Measurements from ENCODE around the gene CYP4F3.
"Not testable (repeated sequence)": the region's sequence is repeated elsewhere in the genome, so short reads cannot be mapped to it uniquely, and the experiment has no call there.

CYP4F3 gene

DNA sequence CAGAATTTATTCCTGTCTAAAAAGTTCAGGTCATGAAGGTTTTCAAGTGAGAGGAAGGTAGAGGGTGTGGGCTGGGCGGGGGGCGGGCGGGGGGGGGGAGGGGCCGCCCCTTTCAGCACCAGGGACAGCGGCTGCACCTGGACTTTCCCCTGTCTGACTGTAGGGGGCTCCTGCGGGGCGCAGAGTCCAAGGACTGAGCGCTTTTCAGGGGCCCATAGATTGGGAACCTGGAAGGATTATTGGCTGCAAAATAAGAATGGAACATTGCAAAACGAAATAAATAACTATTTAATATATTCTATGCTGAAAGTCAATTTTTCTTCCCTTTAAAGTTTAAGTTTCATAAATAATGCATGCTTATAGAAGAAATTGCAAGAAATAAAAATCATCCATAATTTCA, 8.9 kb upstream of the CYP4F3 start:
- DNase-seq: no peak

DNA sequence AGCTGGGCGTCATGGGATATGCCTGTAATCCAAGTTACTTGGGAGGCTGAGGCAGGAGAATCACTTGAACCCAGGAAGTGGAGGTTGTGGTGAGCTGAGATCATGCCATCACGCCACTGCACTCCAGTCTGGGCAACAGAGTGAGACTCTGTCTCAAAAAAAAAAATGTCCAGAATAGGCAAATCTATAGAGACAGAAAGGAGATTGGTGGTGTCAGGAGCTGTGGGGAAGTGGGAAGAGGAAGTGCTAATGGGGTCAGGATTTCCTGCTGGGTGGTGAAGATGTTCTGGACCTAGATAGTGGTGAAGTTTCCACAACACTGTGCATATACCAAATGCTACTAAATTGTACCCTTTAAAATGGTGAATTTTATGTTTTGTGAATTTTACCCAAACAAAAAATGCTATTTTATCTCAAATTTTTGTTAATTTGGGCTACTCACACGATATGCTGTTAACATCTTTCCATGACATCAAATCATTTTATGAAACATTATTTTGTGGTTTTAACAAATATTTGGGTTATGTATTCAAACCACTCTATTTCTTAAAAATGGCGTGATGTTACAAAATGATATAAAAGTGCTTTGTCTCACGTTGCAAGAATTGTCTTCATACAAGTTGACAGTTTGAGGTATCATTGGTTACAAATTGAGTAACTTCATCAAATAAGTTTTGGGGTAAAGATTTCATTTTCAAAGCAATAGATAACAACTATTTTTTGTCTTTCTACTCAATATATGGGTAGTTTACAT, 7.4 kb upstream of the CYP4F3 start:
- no peak for DNase-seq

GRCh38 chr19:15634105-15634504, 6.6 kb upstream of the CYP4F3 start:
- DNase-seq: no peak

DNA sequence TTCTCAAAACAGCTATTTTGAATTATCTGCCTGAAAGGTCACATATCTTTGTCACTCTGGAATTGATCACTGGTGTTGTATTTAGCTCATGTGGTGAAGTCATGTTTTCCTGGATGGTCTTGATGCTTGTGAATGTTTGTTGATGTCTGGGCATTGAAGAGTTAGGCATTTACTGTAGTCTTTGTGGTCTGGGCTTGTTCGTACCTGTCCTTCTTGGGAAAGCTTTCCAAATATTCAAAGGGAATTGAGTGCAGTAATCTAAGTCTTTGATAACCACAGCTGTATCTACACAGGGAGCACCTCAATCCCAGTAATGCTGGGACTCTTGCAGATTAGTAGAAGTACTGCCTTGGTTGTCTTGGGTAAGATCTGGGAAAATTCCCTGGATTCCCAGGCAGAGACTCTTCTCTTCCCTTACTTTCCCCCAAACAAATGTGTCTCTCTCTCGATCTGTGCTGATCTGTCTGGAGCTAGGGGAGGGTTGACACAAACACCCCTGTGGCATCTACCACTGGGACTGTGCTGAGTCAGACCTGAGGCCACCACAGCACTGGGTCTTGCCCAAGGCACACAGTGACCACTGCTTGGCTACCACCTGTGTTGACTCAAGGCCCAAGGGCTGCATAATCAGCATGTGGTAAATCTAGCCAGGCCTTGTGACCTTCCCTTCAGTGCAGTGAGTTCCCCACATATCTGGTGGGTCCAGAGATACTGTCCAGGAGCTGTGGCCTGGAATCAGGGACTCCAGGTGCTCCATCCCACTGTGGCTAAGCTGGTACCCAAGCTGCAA, 5.5 kb upstream of the CYP4F3 start:
- DNase-seq: no peak

GRCh38 chr19:15636026-15636425, 4.7 kb upstream of the CYP4F3 start:
- no peak for DNase-seq

- no peak for DNase-seq
Measured at GRCh38 chr19:15639596-15639995, 1.1 kb upstream of the CYP4F3 start.

DNA sequence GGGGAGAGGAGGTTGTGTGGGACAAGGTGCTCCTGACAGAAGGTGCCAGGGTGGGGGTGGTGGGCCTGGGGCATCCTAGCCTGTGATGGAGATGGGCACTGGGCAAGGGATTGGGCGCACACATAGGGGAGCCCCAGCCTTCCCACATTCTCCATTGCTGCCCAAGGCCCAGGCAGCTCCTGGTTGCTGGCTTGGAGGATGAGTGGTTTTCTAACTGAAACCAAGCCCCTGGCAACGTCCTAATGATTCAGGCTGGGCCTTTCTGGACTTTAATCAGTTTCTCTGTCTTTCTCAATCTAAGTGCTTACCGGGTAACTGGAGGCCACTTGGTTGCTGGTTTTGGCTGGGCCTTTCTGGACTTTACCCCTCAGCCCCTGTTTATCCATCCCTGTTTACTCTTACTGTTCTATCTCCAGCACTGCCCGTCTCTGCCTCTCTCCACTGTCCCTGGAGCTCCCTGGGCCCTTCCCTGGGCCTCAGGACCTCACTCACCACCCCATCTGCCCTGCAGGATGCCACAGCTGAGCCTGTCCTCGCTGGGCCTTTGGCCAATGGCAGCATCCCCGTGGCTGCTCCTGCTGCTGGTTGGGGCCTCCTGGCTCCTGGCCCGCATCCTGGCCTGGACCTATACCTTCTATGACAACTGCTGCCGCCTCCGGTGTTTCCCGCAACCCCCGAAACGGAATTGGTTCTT, 354 bp downstream of the CYP4F3 start:
- DNase-seq: no peak

GRCh38 chr19:15641901-15642491, 1.3 kb downstream of the CYP4F3 start:
- no peak for DNase-seq

DNA sequence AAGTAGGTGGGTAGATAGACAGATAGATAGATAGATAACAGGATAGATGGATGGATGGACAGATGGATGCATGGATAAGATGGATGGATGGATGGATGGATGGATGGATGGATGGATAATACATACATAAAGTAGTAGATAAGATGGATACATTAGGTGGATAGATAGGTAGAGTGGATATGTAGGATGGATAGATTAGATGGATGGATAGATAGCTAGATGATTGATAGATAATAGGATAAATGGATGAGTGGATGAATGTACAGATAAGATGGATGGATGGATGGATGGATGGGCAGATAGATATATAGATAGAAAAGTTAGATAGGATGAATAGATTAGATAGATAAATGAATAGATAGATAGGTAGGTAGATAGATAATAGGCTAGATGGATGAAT, 2.1 kb downstream of the CYP4F3 start:
- no peak for DNase-seq

DNA sequence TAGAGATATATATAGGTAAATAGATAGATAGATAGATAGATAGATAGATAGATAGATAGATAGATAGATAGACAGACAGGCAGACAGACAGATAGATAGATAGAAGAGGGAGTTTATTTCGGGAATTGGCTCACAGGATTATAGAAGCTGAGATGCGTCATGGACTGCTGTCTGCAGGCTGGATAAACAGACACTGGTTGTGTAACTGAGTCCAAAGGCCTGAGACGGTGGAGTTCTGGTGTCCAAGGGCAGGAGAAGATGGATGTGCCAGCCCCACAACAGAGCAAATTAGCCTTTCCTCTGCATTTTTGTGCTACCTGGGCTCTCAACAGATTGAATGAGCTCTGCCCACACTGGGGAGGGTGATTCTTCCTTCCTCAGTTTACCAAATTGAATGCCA, 2.7 kb downstream of the CYP4F3 start:
- DNase-seq: no peak

- DNase-seq: no peak
Measured at GRCh38 chr19:15644066-15644741, 3.5 kb downstream of the CYP4F3 start.

DNA sequence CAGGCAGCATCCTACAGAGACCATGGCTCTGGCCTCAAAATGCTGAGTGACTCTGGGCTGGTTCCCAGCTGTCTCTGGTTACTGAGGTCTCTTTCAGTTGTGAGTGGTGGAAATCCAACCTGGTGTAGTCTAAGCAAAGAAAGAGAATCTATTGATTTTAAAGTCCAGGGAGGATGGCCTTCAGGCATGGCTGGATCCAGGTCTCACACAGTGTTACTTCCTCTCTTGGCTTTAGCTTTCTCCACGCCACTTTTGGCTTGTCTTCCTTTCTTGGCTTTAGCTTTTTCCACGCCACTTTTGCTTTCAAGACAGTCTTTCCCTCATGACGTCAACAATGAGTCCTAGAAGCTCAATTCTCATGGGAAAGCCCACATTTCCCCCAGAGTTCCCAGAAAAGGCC, 4.1 kb downstream of the CYP4F3 start:
- no peak for DNase-seq

- no peak for DNase-seq
Measured at GRCh38 chr19:15649526-15649925, 8.8 kb downstream of the CYP4F3 start.

DNA sequence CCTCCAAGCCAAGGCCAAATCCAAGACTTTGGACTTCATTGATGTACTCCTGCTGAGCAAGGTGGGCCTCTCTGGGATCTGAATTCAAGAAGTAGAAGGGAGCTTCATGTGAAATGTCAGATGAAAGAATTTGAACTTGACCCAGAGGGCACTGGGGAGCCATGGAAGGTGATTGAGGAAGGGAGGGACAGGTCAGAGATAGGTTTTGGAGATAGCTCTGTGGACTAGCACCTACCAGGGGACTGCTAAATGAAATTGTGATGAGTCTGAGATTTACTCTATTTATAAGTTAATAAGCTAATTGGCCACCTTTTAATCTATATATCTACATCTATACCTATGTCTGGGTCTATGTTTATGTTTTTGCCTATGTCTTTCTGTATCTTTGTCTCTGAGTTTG, 9.4 kb downstream of the CYP4F3 start:
- DNase-seq: not testable (repeated sequence)

- DNase-seq: no peak
Measured at GRCh38 chr19:15651791-15652190, 11.1 kb downstream of the CYP4F3 start.

- DNase-seq: no peak
Measured at GRCh38 chr19:15652559-15653278, 12.0 kb downstream of the CYP4F3 start.

DNA sequence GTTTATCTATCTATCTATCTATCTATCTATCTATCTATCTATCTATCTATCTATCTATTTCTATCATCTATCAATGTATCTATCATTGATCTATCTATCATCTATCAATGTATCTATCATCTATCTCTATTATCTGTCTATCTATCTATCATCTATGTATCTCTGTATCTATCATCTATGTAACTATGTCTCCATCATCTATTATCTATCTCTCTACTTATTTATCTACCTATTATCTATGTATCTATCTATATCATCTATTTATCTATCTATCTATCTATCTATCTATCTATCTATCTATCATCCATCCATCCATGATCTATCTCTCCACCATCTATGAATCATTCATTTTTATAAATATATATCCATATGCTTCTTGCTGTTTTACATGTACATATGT, 15.8 kb downstream of the CYP4F3 start:
- DNase-seq: no peak

DNA sequence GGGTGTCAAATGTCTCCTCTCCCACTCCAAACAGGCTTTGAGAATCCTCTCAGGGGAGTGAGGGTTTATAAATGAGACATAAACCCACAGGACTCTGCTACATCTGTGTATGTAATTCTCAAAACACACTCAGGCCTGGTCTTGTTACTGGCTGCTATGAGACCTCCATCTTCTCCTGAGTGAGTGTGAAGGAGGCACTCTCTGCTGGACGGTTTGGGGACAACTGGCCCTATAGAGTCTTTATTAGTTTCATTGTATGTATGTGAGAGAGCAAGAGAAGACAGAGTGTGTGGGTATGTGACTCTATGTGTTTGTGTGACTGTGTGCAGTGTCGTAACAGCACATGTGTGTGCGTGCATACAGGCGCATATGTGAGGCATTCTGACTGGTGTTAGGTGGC, 22.6 kb downstream of the CYP4F3 start:
- no peak for DNase-seq

DNA sequence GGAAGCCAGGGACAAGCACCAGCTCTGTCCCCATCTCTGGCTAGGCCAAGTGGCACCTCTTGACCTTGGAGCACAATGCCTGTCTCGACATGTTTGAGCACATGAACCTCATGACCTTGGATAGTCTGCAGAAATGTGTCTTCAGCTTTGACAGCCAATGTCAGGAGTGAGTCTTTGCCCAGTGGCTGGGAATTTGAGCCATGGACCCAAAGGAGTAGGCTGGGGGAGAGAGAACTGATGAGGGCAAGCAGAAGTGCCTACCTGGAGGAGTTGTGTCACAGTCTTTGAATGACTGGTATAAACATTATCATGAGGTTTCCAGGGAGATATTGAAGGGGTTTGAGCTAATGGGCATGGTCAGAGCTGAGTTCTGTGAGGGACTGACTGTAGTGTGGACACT, 25.5 kb downstream of the CYP4F3 start:
- DNase-seq: no peak

- no peak for DNase-seq
Measured at GRCh38 chr19:15666883-15667282, 26.2 kb downstream of the CYP4F3 start.

DNA sequence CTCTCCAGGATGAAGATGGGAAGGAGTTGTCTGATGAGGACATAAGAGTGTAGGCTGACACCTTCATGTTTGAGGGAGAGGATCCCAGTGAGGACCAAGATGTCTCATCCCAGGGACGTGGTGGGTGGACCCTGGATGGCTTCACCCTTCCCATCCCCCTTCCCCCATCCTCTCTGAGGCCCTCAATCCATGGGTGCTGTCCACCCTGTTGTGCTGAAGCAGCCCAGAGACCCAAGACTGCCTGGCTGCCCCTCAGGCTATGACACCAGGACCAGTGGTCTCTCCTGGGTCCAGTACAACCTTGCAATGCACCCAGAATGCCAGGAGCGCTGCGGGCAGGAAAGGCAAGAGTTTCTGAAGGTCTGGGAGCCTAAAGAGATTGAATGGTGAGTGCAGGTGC, 28.7 kb downstream of the CYP4F3 start:
- no peak for DNase-seq

GRCh38 chr19:15669891-15670290, 29.2 kb downstream of the CYP4F3 start:
- DNase-seq: no peak
